Embryonic facial prominence (tissue), 1 donor: Measurements from ENCODE around the gene ASB9.
"Not testable (repeated sequence)": the region's sequence is repeated elsewhere in the genome, so short reads cannot be mapped to it uniquely, and the experiment has no call there.

Experiments
- DNase-seq: peaks from one replicate; pipeline ENCODE4 v3.0.0-alpha.2; 2016; ENCODE audit errors: extremely low spot score

Gene ASB9, protein sequence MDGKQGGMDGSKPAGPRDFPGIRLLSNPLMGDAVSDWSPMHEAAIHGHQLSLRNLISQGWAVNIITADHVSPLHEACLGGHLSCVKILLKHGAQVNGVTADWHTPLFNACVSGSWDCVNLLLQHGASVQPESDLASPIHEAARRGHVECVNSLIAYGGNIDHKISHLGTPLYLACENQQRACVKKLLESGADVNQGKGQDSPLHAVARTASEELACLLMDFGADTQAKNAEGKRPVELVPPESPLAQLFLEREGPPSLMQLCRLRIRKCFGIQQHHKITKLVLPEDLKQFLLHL

DNA sequence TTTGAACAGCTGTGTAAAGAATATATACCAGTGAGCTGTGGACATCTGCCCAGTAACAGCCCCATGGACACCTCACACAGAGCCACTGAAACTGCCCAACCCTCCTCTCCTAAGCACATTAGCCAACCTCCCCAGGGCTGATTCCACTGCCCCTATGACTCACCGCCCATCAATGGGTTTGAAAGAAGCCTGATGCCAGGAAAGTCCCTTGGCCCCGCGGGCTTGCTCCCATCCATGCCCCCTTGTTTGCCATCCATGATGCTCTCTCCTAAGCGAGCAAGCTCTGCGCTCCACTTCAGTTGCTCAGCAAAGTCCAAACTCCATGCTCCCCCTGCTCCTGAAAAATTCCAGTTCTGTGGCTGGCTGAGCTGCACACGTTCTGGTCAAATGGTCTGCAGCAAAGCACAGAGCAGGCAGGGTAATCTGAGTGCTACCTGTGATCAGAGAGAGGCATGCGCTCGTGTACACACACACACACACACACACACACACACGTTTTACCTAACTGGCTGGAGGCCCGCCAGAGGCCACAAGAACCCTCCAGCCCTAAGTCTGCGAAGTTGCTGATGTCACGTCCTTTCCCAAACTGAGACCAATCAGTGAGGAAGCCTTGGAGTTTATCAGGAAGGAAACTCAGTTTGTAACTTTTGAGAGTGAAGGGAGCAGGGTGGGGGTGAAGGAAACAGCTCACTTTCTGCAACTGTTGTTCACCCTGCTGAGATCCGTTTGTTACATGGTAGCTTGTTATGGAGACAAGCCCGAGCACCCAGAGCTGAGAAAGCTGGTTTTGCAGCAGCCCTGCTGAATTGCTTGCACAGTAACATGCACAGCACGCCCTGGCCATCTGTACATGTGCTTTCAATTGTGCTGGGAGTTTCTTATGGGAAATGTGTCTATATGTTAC, at the start of gene ASB9:
TSS of gene ASB9 (minus strand) at position 466 of the 904 bp plus-strand sequence. CDS start at position 257, 209 bp downstream.
- peak; percentile 9 for DNase-seq

DNA sequence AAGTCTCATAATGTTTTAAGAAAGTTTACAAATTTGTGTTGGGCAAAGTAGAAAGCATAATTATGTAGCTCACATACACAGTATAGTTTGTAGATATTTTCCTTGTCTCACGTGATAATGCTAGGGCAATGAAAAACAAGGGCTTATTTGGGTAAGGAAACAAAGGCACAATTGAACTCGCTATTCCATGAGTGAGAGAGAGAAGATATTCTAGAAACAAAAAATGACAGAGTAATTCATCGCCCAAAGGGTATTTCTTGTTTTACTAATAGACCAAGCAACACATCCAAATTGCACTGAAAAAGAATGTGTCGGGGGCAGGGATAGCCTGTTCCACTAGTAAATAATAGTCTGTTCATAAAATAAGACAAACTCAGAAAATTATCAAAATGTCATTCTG, 49.2 kb upstream of the ASB9 start:
- DNase-seq, result no peak

DNA sequence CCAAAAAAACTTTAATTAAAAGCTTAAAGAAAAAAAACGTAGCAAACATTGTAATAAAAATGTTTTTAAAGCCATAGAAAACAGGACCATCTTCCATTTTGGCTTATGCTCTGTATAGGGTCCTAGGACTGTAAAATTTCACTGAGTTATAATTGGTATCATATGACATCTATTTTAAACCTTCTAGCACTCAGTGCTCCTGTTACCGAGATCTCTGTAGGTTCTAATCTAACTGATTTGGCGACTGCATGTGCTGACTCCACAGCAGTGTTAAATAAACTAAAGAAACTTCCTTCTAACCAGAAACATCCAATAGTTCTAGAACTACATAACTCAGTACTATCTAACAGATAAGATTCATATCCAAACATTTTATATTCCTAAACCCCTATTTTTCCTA, 45.6 kb upstream of the ASB9 start, which contains the start of gene ASB11:
TSS of gene ASB11 (minus strand) at position 132 of the 400 bp plus-strand sequence. CDS start at position 97, 35 bp downstream.
- DNase-seq, result no peak

DNA sequence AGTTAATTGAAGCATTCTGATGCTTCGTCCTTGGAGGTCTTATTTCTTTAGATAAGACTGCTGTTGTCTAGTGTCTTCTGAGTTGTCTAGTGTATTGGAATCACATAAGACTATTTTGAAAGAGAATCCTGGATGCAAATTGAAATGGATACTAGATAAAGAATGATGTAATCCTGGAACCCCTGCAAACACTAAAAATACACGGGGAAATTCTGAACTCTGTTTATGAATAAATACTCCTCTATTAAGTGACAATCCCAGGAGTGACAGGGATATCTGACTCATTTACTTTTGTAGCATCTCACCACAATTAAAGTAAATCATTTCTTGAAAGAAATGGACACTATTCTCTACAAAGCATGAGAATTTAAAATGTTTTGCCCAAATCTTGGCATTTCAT, 44.6 kb upstream of the ASB9 start:
- no peak for DNase-seq

DNA sequence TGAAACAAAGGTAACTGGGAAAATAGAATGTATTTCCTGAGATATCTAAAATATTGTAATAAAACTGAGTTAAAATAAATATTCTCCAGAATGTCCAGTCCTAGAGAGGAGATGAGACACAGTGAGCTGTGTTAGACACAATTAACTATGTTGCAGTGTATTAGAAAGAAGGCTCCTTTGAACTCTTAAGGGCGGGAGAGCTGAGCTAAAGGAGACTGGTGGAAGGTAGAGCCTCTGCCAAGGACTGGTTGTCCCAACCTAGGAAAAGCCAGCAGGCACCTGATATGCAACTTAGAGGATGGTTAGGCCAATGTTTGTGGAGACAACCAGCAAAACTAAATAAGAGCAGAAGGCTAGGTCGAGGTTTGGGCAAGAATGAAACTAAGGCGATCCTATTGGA, 41.2 kb upstream of the ASB9 start:
- DNase-seq, result no peak

DNA sequence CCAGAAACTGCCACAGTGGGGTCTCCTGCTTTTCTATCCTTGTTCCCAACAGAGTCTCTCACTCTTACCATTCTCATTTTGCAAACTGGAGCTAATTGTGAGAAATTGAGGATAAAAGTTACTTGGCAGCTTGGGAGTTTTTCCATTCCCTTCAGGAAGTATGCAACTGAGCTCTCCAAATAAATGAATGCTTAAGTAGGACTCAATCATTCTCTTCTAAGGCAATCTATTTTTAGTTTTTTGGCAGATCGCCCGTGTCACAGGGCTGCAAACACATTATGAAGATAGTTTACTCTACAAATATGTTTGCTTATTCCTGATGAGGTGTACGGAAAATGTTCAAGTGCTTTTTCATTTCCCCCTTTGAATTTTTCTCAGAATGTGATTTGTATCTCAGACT, 40.2 kb upstream of the ASB9 start:
- DNase-seq, result peak; percentile 27

DNA sequence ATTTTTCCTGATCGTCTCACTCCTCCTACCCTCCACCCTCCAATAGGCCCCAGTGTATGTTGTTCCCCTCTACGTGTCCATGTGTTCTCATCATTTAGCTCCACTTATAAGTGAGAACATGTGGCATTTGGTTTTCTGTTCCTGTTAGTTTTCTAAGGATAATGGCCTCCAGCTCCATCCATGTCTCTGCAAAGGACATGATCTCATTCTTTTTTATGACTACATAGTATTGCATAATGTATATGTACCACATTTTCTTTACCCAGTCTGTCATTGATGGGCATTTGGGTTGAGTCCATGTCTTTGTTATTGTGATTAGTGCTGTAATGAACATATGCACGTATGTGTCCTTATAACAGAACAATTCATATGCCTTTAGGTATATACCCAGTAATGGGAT, 36.0 kb upstream of the ASB9 start:
- not testable (repeated sequence) for DNase-seq

DNA sequence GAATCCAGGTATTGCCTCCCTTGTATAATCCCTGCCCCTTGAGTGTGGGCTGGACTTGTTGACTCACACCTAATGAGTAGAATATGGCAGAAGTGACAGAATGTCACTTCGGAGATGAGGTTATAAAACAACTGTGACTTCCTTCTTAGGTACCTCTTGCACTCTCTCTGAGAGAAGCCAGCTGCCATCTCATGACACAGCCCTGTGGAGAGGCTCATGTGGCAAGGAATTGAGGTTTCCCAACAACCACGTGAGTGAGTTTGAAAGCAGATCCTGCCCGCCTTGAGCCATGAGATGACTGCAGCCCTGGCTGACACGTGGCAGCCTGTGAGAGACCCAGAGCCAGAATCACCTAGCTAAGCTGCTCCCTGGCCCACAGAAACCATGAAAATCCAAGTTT, 32.0 kb upstream of the ASB9 start:
- DNase-seq, result no peak

DNA sequence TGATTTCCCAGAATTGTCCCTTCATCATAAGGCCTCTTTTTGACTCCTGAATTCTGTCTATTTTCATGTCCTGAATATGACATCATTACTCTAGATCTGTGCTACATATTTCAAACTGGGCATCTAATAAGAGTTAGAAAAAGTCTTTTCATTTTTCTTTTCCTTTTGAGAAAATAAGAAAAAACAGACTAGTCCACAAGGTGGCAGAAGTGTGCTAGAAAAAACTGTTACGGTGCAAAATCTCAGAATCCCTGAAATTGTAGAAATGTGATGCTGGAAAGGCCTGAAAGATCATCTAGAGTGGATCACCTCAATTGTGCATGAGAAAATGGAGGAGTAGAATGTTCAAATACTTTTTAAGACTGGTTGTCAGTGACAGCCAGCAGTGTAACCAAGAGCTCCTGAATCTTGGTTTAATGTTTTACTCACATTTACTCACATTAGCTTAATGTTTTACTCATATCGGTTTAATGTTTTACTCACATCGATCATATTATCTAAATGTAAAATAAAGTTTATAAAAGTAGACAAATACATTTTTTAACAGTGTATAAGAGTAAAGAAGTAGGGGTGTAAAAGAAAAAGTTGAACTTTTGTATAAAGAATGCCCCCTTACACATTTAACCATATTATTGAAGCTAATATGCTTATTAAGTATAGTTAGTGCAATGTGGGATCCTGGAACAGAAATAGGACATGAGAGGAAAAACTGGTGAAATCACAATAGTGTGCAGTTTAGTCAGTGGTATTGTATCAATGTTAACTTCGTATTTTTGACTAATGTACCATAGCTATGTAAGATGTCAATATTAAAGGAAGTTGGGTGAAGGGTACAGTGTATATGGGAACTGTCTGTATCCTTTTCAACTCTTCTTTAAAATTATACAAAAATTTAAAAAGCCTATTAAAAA, 30.3 kb upstream of the ASB9 start:
- no peak for DNase-seq

DNA sequence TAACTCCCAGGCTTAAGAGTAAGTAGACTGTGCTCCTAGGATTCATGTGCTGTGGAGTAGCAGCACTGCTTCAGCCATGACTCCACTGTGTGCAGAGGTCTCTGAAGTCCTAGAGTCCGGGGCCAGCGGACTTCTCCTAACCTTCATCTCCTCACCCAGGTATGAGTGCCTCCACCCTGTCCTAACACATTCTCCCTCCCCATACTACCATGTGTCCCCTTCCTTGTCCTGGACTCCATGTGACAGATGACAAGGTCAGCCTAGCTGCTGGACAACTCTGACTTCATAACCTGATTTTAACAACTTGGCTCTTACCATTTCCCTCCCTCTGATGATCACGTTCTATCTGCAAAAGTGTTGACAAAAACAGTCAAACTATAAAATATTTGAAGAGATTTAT, 28.9 kb upstream of the ASB9 start:
- no peak for DNase-seq

DNA sequence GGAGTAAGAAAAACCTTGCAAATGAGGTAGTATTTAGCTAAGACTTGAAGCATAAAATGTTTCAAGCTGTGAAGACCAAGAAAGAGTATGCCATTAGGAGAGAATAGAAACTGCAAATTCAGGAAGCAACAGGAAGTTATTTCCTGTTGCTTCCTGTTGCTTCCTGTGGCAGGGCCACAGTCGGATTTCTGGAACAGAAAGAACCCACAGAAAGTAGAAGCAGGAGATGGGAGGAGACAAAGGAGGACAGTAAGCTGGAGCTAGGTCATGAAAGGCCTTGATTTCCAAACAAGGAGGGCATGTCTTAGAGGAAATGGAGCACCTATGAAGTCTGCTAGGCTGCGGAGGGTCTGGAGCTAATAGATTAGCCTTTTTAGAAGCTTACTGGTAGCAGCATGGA, 28.3 kb upstream of the ASB9 start:
- no peak for DNase-seq

DNA sequence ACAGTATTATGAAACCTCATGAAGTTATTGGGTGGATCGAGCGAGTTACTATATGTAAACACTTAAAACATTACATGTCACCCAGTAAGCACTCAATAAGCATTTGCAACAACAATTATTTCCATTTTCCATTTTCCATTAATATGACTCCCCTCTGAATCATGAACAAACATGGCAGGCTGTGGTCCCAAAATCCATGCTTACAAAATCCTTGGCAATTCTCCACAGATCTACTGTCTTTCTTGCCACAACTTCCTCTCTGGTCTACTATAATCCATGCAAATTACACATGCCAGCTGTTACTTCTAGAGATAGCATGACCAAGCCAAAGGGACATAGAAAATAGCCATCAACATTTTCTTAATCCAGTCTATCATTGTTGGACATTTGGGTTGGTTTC, 23.6 kb upstream of the ASB9 start:
- DNase-seq, result no peak

DNA sequence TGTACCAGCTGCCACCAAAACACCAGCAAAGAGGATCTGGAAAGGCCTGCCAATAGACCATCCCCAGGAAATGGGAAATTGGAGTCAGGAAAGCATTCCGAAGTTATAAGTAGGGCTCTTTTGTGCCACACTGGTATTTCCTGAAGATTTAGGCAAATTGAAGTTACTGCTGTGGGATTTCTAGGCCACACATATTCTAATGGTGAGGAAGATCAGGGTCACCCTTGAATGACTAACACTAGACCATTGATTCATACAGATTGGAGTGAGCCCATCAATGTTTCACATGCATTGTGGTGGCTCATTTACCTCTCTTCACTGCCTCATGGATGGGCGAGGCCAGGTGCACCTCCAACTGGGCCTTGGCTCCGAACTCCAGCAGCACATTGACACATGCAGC, 23.0 kb upstream of the ASB9 start:
- no peak for DNase-seq

DNA sequence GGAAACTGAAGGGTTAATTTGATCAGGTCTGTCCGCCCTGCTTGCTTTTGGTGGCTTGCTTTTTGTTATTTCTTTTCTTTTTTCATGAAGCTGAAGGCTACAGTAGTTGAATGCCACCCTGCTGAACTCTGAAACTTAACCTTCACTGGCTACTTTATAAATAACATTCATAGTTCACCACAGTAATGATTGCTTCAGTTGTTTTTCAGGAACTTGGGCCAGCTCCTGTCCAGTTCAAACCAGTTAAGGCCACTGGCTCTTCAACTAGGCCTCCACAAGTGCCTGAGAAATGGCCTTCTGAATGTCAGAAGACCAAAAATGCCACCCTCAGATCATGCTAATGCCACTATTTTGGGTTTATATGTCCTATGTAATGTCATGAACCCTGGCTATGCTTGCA, 7.7 kb upstream of the ASB9 start:
- DNase-seq, result no peak

DNA sequence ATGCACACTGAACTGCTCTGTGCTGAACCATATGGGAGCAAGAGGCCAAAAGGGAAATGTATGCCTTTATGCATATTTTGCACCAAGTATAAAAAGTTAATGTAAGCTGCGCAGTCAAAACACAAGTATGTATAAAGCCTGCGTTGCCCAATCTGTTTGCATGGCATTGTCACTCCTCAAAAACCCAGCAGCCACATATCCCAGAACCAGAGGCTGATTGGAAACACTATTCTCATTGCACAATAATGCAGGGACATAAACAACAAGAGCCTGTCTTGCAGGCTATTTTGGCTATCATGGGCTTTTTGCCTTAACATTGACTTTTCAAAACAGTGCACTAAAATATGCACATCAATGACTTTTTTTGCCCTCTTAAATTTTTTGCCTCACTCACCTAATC, 5.1 kb upstream of the ASB9 start:
- no peak for DNase-seq

DNA sequence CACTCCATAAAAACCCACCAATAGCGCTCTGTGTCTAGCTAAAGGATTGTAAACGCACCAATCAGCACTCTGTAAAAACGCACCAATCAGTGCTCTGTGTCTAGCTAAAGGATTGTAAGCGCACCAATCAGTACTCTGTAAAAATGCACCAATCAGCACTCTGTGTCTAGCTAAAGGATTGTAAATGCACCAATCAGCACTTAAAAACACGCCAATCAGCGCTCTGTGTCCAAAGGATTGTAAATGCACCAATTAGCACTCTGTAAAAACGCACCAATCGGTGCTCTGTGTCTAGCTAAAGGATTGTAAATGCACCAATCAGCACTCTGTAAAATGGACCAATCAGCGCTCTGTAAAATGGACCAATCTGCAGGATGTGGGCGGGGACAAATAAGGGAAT, 3.4 kb upstream of the ASB9 start:
- not testable (repeated sequence) for DNase-seq

DNA sequence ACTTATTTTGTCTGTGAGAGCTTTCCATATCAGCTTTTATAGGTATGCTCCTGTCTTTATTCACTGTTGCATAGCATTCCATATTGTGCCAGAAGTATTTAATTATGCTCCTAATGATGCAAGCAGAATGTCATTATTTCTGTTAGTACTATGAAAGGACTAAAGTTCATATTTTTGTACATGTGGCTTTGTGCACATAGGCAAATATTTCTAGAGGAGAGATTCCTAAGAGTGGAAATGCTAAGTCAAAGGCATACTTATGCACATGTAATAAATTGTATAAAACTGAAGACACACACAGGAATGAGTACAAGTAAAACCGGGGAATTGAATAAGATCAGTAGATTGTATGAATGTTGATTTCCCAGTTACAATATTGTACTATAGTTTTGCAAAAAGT, 1.9 kb upstream of the ASB9 start:
- DNase-seq, result no peak

DNA sequence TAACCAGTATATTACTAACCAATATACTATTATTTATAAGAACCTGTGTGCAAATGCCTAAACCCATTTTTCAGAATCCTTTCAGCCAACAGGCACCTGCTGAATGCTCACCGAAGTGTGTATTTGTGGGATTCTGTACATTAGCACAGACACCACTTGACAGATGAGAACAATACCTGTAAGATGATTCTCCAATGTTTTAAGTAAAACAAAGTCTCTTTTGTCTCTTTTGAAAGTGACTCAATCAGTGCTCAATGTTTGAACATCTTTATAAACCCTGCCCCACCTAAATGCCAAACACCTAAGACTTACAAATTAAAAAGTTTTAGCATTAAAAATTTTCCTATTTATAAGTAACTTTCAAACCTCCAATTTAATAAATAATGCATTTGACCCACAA, 763 bp downstream of the ASB9 start:
- no peak for DNase-seq

DNA sequence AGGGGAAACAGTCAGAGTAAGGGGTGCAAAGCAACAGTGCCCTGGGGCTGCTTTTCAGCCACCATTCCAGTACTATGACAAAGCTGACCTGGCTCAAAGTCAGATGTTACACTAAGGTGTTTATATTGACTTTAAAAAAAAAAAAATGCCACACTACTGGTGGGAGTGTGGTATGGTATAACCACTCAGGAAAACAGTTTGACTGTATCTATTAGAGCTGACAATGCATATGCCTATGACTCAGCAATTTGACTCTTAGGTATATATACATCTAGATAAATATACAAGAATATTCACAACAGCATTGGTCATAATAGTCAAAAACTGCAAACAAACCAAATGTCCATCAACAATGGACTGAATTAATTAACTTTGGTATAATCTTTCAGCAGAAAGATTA, 15.0 kb downstream of the ASB9 start:
- no peak for DNase-seq

DNA sequence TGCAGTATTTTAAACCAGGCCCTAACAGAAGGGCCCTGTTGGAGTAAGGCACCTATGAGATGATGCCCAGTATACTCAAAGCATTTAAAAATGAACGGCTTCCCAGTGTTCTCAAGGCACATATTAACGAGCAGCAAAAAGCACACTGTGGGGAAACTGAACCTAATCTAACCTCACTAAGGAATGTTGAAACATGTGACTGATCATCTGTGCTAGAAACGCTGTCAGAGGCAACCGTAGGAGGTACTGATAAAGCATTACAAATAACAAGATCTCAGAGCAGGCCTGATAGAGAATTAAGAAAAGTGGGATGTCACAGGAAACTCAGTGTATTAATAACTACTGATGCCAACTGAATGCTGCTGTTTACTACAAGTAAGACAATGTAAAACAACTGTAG, 24.0 kb downstream of the ASB9 start:
- DNase-seq, result no peak

DNA sequence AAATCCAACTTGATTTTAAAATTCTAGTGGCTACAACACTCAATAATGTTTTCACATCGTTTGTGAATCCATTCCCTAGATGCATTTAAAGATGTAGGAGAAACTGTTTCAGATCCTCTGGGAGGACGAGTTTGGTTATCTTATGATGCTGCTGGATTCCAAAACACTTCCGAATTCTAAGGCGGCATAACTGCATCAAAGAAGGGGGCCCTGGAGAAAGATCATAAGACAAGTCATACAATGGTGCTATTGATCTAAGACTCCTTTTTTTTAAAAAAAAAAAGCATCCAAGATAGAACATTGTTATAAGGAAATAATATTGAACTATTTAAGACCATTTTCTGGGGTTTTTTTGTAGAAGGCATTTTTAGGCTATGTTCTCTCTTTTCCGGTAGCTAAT, 25.5 kb downstream of the ASB9 start:
- no peak for DNase-seq
